Measurements from ENCODE around the gene SFRP4.

SFRP4 gene

GRCh38 chr7:37901236-37901827 is 15.3 kb downstream of the SFRP4 start:
- no peaks in the 10 kb centered on the region for H3K36me3 ChIP-seq
- TF ChIP-seq CTCF (IDR thresholded peaks at IDR 0.05; ENCODE audit: low read depth, low read length), result peak; percentile 34; the same call in 1 of the 2 replicates
- H3K4me3 ChIP-seq (ENCODE audit: low read depth, low read length), result no peak overlapping the region
- DNase-seq, result no peak
- H3K27me3 ChIP-seq (ENCODE audit: insufficient read depth, low read depth, severe bottlenecking), result no peaks in the 10 kb centered on the region
- H3K27ac ChIP-seq, result no peak overlapping the region
- no peaks in the 10 kb centered on the region for H3K9me3 ChIP-seq (ENCODE audit: severe bottlenecking)

GRCh38 chr7:37899712-37900247 is 16.8 kb downstream of the SFRP4 start:
- no peak for DNase-seq
- Histone ChIP-seq H3K27ac (no peak overlapping the region), H3K4me3 (ENCODE audit: low read depth, low read length) (no peak overlapping the region), H3K36me3 (no peaks in the 10 kb centered on the region), H3K9me3 (ENCODE audit: severe bottlenecking) (no peaks in the 10 kb centered on the region), H3K27me3 (ENCODE audit: insufficient read depth, low read depth, severe bottlenecking) (no peaks in the 10 kb centered on the region)
- TF ChIP-seq CTCF (IDR thresholded peaks at IDR 0.05; ENCODE audit: low read depth, low read length), result no peak

- Histone ChIP-seq H3K4me3 (ENCODE audit: low read depth, low read length) (no peak overlapping the region), H3K36me3 (no peaks in the 10 kb centered on the region), H3K9me3 (ENCODE audit: severe bottlenecking) (no peaks in the 10 kb centered on the region), H3K27me3 (ENCODE audit: insufficient read depth, low read depth, severe bottlenecking) (no peaks in the 10 kb centered on the region), H3K27ac (no peak overlapping the region)
- TF ChIP-seq CTCF (IDR thresholded peaks at IDR 0.05; ENCODE audit: low read depth, low read length), result no peak
- DNase-seq, result no peak
Observed at GRCh38 chr7:37894671-37895070, 21.9 kb downstream of the SFRP4 start.

- no peak overlapping the region for H3K4me3 ChIP-seq (ENCODE audit: low read depth, low read length)
- no peaks in the 10 kb centered on the region for H3K27me3 ChIP-seq (ENCODE audit: insufficient read depth, low read depth, severe bottlenecking)
- DNase-seq, result no peak
- no peaks in the 10 kb centered on the region for H3K9me3 ChIP-seq (ENCODE audit: severe bottlenecking)
- no peaks in the 10 kb centered on the region for H3K36me3 ChIP-seq
- no peak for TF ChIP-seq CTCF (IDR thresholded peaks at IDR 0.05; ENCODE audit: low read depth, low read length)
- H3K27ac ChIP-seq, result no peak overlapping the region
Observed at GRCh38 chr7:37893359-37893758, 23.3 kb downstream of the SFRP4 start.

DNA sequence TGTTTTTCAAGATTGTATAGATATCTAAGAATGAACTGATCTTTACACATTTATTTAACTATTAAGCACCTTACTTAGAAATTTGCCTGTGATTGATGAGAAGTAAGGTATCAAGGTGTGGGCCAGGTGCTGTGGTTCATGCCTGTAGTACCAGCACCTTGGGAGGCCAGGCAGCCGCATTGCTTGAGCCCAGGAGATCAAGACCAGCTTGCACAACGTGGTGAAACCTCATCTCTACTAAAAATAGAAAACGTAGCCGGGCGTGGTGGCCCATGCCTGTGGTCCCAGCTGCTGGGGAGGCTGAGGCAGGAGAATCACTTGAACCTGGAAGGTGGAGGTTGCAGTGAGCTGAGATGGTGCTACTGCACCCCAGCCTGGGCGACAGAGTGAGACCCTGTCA is 34.5 kb downstream of the SFRP4 start:
- no peaks in the 10 kb centered on the region for H3K27me3 ChIP-seq (ENCODE audit: insufficient read depth, low read depth, severe bottlenecking)
- DNase-seq, result no peak
- H3K9me3 ChIP-seq (ENCODE audit: severe bottlenecking), result no peaks in the 10 kb centered on the region
- no peak overlapping the region for H3K4me3 ChIP-seq (ENCODE audit: low read depth, low read length)
- no peak overlapping the region for H3K27ac ChIP-seq
- TF ChIP-seq CTCF (IDR thresholded peaks at IDR 0.05; ENCODE audit: low read depth, low read length), result no peak
- H3K36me3 ChIP-seq, result no peaks in the 10 kb centered on the region
